MCF 10A (cell line): ENCODE measurements around the gene INTS1. TPM values are rescaled to one million over a fixed set of nuclear protein-coding genes. Genes with fewer than 3 reads are reported as not detected.

Source experiments
- Bru-seq: library from RNA; stranded (reverse); fragments of 400-500 nt; gene quantifications from one replicate; lab custom pipeline; 2021; lab: Mats Ljungman, UMichigan
- BruChase-seq, 2 experiments: library from RNA; stranded (reverse); fragments of 400-500 nt; gene quantifications; one replicate each; lab custom pipeline; 2021; lab: Mats Ljungman, UMichigan
- BruUV-seq: library from RNA; stranded (reverse); fragments of 400-500 nt; replicated peaks from 2 replicates; lab custom pipeline; 2021; lab: Mats Ljungman, UMichigan
- CTCF ChIA-PET: fragments of 300-600 bp; sonication (Branson Sonifier 250); formaldehyde crosslinking; extraction: SDS; loops from one replicate; lab custom pipeline; 2021; ENCODE audit warnings: antibody characterized with exemption, inconsistent platforms; lab: Yijun Ruan, JAX
- POLR2A ChIA-PET: fragments of 300-600, 350-650 bp; sonication (Branson Sonifier 250); formaldehyde crosslinking; extraction: SDS; loops from one replicate; lab custom pipeline; 2020; ENCODE audit warnings: antibody characterized with exemption, inconsistent platforms; lab: Yijun Ruan, JAX
- DNase-seq: peaks from one replicate; pipeline ENCODE4 v3.0.0-alpha.2; 2018; ENCODE audit not compliant: unreplicated experiment
- H3K27ac Mint-ChIP-seq: one replicate; pipeline ENCODE4 v1.8.0; 2022; ENCODE audit warnings: mild to moderate bottlenecking, low read depth, mixed read lengths; ENCODE audit not compliant: unreplicated experiment
- H3K27me3 Mint-ChIP-seq: one replicate; pipeline ENCODE4 v1.8.0; 2022; ENCODE audit warnings: mixed read lengths; ENCODE audit not compliant: insufficient read depth, unreplicated experiment
- H3K36me3 Mint-ChIP-seq: one replicate; pipeline ENCODE4 v1.8.0; 2022; ENCODE audit warnings: mild to moderate bottlenecking, moderate library complexity, mixed read lengths; ENCODE audit not compliant: insufficient read depth, unreplicated experiment
- H3K4me1 Mint-ChIP-seq: one replicate; pipeline ENCODE4 v1.8.0; 2022; ENCODE audit warnings: mixed read lengths; ENCODE audit not compliant: insufficient read depth, unreplicated experiment
- H3K4me3 Mint-ChIP-seq: one replicate; pipeline ENCODE4 v1.8.0; 2022; ENCODE audit warnings: mild to moderate bottlenecking, moderate library complexity, mixed read lengths; ENCODE audit not compliant: unreplicated experiment
- H3K9me3 Mint-ChIP-seq: one replicate; pipeline ENCODE4 v1.8.0; 2022; ENCODE audit warnings: mixed read lengths; ENCODE audit not compliant: unreplicated experiment
- CTCF ChIP-seq: fragments of 200-600 bp; IDR thresholded peaks from one replicate; pipeline ENCODE4 v1.8.0; 2022; ENCODE audit warnings: antibody characterized with exemption, mild to moderate bottlenecking; ENCODE audit not compliant: unreplicated experiment
- intact Hi-C: fragments of 100-400 bp; cut with micrococcal nuclease; formaldehyde crosslinking; loops from 2 replicates; pipeline ENCODE4 v1.14.1; 2022
- long read RNA-seq: library from polyadenylated mRNA; stranded (forward); transcript quantifications from one replicate; pipeline ENCODE4 v2.0.0, GENCODE V29; 2022
- total RNA-seq: library from RNA; stranded (reverse); gene quantifications from 2 replicates; pipeline ENCODE4 v1.2.3, GENCODE V29; 2022

INTS1 gene
- total RNA-seq (86.3 and 93.5 TPM in 2 replicates), Bru-seq, nascent RNA (percentile 54 among the genes with signal in this experiment), BruChase-seq, experiment 1, labeled RNA remaining after a 6-hour chase (percentile 71 among the genes with signal in this experiment), BruChase-seq, experiment 2, labeled RNA remaining after a 2-hour chase (percentile 55 among the genes with signal in this experiment)
- long read RNA-seq, full-length matches to known transcripts = 29 of 113 reads
- long read RNA-seq, partial matches to known transcripts = 65 of 113 reads
- long read RNA-seq, other reads (novel, unspliced or antisense) = 19 of 113 reads

GRCh38 chr7:1503816-1504775 is at the start of gene INTS1:
Gene INTS1 (minus strand): TSS chr7:1504389. CDS start chr7:1503960, 429 bp downstream.
- peak within 1 kb of the TSS; percentile 89 for H3K27ac Mint-ChIP-seq
- ChIA-PET POLR2A (interaction anchor here (0.7 to 3.6 kb wide), 4 partner anchors 10 to 312 kb away, joined by 3 to 28 read pairs (median 14); partner anchors contain the start of gene TMEM184A), CTCF (interaction anchor here (0.5 to 1.1 kb wide), 7 partner anchors 10 to 985 kb away, joined by 3 to 8 read pairs (median 3); partner anchors contain the start of gene EIF3B)

GRCh38 chr7:1553512-1554210 is 49.5 kb upstream of the INTS1 start:
- Mint-ChIP-seq H3K36me3 (peaks cover 10% of the 10 kb centered on the region), H3K27me3 (no peaks in the 10 kb centered on the region), H3K9me3 (no peaks in the 10 kb centered on the region), H3K4me3 (no peak overlapping the region), H3K27ac (no peak overlapping the region), H3K4me1 (peaks cover 15% of the 10 kb centered on the region)
- DNase-seq = no peak
- ChIA-PET CTCF (interaction anchor here (0.6 kb wide), 2 partner anchors 108 to 1231 kb away, joined by 3 read pairs; no protein-coding TSS in a partner anchor), POLR2A (interaction anchor here (1.1 to 1.6 kb wide), 2 partner anchors 14 to 20 kb away, joined by 3 to 4 read pairs; no protein-coding TSS in a partner anchor)
- no peak for TF ChIP-seq CTCF
- intact Hi-C loops = no loop called here
- BruUV-seq = no TSS peak

More at GRCh38 chr7:1503816-1504775, at the start of gene INTS1:
- intact Hi-C loops = loop anchor here (1.0 kb wide), 2 partner anchors 28 to 52 kb away; partner anchors contain the start of gene TMEM184A
- Mint-ChIP-seq H3K27me3 (no peaks in the 10 kb centered on the region), H3K36me3 (peaks cover 22% of the 10 kb centered on the region), H3K4me1 (peaks cover 14% of the 10 kb centered on the region), H3K9me3 (no peaks in the 10 kb centered on the region), H3K4me3 (peak within 1 kb of the TSS; percentile 85)
- TSS peak; percentile 59 for BruUV-seq
- DNase-seq = peak; percentile 92
- peak; percentile 91 for TF ChIP-seq CTCF

- intact Hi-C loops = no loop called here
- TF ChIP-seq CTCF = no peak
- DNase-seq = no peak
- no peak overlapping the region for H3K4me3 Mint-ChIP-seq
- POLR2A ChIA-PET = interaction anchor here (0.6 to 1.6 kb wide), 3 partner anchors 12 to 993 kb away, joined by 3 to 4 read pairs (median 3); no protein-coding TSS in a partner anchor
- no peaks in the 10 kb centered on the region for H3K9me3 Mint-ChIP-seq
- no peak overlapping the region for H3K27ac Mint-ChIP-seq
- no TSS peak for BruUV-seq
- CTCF ChIA-PET = interaction anchor here (0.6 kb wide), 1 partner anchor 971 kb away, joined by 3 read pairs; no protein-coding TSS in a partner anchor
- H3K27me3 Mint-ChIP-seq = no peaks in the 10 kb centered on the region
- H3K36me3 Mint-ChIP-seq = peaks cover 13% of the 10 kb centered on the region
- H3K4me1 Mint-ChIP-seq = peaks cover 15% of the 10 kb centered on the region
These were observed 48.0 kb upstream of the INTS1 start for GRCh38 chr7:1552200-1552599.
